C4-2B (cell line): ENCODE data around the gene HS6ST1.

Experiments used
- CTCF ChIP-seq: fragments of 450-650 bp; conservative IDR thresholded peaks from 2 replicates; pipeline ENCODE4 v1.5.1; 2017; ENCODE audit warnings: mild to moderate bottlenecking
- ZFX ChIP-seq: fragments of 450-650 bp; IDR thresholded peaks from 2 replicates; pipeline ENCODE4 v1.6.1; 2017

DNA sequence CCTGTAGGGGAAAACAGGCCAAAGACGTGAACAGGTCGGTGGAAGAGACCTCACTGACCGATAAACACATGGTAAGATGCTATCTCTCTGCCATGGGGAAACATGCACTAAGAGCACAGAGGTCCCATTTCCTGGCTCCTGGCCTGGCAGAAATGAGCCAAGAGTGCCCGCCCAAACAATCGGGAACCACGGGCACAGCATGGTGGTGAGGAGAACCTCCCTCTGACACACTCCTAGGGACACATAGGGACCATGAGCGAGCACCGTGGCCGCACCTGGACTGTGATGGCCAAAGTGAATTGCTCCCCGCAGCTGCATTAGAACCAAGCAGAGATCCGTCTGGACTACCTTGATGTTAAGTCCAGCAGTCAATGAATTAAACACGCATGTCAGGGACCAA, 11.1 kb downstream of the HS6ST1 start:
- TF ChIP-seq CTCF (no peak), ZFX (no peak)
